OCI-LY1 (cell line): ENCODE measurements around the gene FRMD3.

Source experiments
- EZH2 ChIP-seq: fragments of 200-600 bp; sonication (generic), shearing (Covaris generic); IDR thresholded peaks from 2 replicates; pipeline ENCODE4 v1.8.0; 2017; ENCODE audit warnings: borderline replicate concordance, mixed run types, mild to moderate bottlenecking, antibody characterized with exemption, low read length, moderate library complexity, mixed read lengths
- TF ChIP-seq, protein P1 (sequence below): fragments of 200-600 bp; sonication (generic), shearing (Covaris generic); IDR thresholded peaks from 2 replicates; pipeline ENCODE4 v1.5.1; 2017; ENCODE audit warnings: mild to moderate bottlenecking, antibody characterized with exemption, low read length, moderate library complexity, mixed read lengths

DNA sequence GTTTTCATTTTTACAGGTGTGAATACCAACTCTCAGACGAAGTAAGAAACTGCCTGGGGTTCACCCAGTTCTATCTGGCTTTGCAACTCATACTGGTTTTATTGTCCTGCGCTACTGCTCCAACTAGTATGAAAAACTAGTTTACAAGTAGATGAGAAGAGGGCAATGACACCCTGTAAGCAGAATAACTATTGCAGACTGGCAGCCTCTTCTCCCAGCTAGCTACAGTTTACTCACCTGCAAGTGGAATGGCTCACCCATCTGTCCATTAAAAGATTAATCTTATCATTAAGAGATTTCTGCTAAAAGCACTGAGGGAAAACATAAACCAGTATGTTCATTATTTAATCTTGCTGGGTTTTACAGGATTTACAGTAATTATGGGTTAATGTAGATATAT lies 113.4 kb downstream of the FRMD3 start:
- TF ChIP-seq, protein P1, sequence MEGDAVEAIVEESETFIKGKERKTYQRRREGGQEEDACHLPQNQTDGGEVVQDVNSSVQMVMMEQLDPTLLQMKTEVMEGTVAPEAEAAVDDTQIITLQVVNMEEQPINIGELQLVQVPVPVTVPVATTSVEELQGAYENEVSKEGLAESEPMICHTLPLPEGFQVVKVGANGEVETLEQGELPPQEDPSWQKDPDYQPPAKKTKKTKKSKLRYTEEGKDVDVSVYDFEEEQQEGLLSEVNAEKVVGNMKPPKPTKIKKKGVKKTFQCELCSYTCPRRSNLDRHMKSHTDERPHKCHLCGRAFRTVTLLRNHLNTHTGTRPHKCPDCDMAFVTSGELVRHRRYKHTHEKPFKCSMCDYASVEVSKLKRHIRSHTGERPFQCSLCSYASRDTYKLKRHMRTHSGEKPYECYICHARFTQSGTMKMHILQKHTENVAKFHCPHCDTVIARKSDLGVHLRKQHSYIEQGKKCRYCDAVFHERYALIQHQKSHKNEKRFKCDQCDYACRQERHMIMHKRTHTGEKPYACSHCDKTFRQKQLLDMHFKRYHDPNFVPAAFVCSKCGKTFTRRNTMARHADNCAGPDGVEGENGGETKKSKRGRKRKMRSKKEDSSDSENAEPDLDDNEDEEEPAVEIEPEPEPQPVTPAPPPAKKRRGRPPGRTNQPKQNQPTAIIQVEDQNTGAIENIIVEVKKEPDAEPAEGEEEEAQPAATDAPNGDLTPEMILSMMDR: no peak
- no peak for TF ChIP-seq EZH2
